ENCODE results near the gene FAM24A.

The FAM24A gene

GRCh38 chr10:122915700-122916099 lies 5.3 kb downstream of the FAM24A start:
- Histone ChIP-seq H3K9me3 (ENCODE audit: control insufficient read depth, low read length) (no peaks in the 10 kb centered on the region), H3K27ac (ENCODE audit: insufficient read depth, low read length, poor library complexity, severe bottlenecking) (no peak overlapping the region), H3K4me1 (ENCODE audit: control insufficient read depth, insufficient read depth, low read length, poor library complexity, severe bottlenecking) (no peaks in the 10 kb centered on the region), H3K36me3 (ENCODE audit: control insufficient read depth, insufficient read depth, low read length) (no peaks in the 10 kb centered on the region), H3K4me3 (ENCODE audit: insufficient read depth, low read depth, low read length, poor library complexity, severe bottlenecking) (no peak overlapping the region), H3K27me3 (replicated peaks; ENCODE audit: control insufficient read depth, insufficient read depth, low read length, poor library complexity, severe bottlenecking) (no peaks in the 10 kb centered on the region)
- no peak for DNase-seq

- no peaks in the 10 kb centered on the region for H3K9me3 ChIP-seq (ENCODE audit: control insufficient read depth, low read length)
- no peaks in the 10 kb centered on the region for H3K4me1 ChIP-seq (ENCODE audit: control insufficient read depth, insufficient read depth, low read length, poor library complexity, severe bottlenecking)
- H3K4me3 ChIP-seq (ENCODE audit: insufficient read depth, low read depth, low read length, poor library complexity, severe bottlenecking): no peak overlapping the region
- H3K36me3 ChIP-seq (ENCODE audit: control insufficient read depth, insufficient read depth, low read length): no peaks in the 10 kb centered on the region
- H3K27ac ChIP-seq (ENCODE audit: insufficient read depth, low read length, poor library complexity, severe bottlenecking): no peak overlapping the region
- H3K27me3 ChIP-seq (replicated peaks; ENCODE audit: control insufficient read depth, insufficient read depth, low read length, poor library complexity, severe bottlenecking): no peaks in the 10 kb centered on the region
- no peak for DNase-seq
Observed at GRCh38 chr10:122930140-122930539, 19.7 kb downstream of the FAM24A start.

GRCh38 chr10:122931088-122931906 lies 20.9 kb downstream of the FAM24A start:
- Histone ChIP-seq H3K9me3 (ENCODE audit: control insufficient read depth, low read length) (no peaks in the 10 kb centered on the region), H3K4me1 (ENCODE audit: control insufficient read depth, insufficient read depth, low read length, poor library complexity, severe bottlenecking) (no peaks in the 10 kb centered on the region), H3K36me3 (ENCODE audit: control insufficient read depth, insufficient read depth, low read length) (peaks cover 5% of the 10 kb centered on the region), H3K27ac (ENCODE audit: insufficient read depth, low read length, poor library complexity, severe bottlenecking) (no peak overlapping the region), H3K27me3 (replicated peaks; ENCODE audit: control insufficient read depth, insufficient read depth, low read length, poor library complexity, severe bottlenecking) (no peaks in the 10 kb centered on the region), H3K4me3 (ENCODE audit: insufficient read depth, low read depth, low read length, poor library complexity, severe bottlenecking) (no peak overlapping the region)
- no peak for DNase-seq

GRCh38 chr10:122939133-122939855 lies 28.9 kb downstream of the FAM24A start:
- peaks cover 14% of the 10 kb centered on the region for H3K36me3 ChIP-seq (ENCODE audit: control insufficient read depth, insufficient read depth, low read length)
- H3K27me3 ChIP-seq (replicated peaks; ENCODE audit: control insufficient read depth, insufficient read depth, low read length, poor library complexity, severe bottlenecking): no peaks in the 10 kb centered on the region
- DNase-seq: no peak
- no peaks in the 10 kb centered on the region for H3K4me1 ChIP-seq (ENCODE audit: control insufficient read depth, insufficient read depth, low read length, poor library complexity, severe bottlenecking)
- H3K27ac ChIP-seq (ENCODE audit: insufficient read depth, low read length, poor library complexity, severe bottlenecking): no peak overlapping the region
- H3K4me3 ChIP-seq (ENCODE audit: insufficient read depth, low read depth, low read length, poor library complexity, severe bottlenecking): no peak overlapping the region
- H3K9me3 ChIP-seq (ENCODE audit: control insufficient read depth, low read length): no peaks in the 10 kb centered on the region

GRCh38 chr10:122939856-122940543 lies 29.6 kb downstream of the FAM24A start:
- H3K27ac ChIP-seq (ENCODE audit: insufficient read depth, low read length, poor library complexity, severe bottlenecking): no peak overlapping the region

GRCh38 chr10:122949296-122949695 lies 38.9 kb downstream of the FAM24A start:
- Histone ChIP-seq H3K4me3 (ENCODE audit: insufficient read depth, low read depth, low read length, poor library complexity, severe bottlenecking) (no peak overlapping the region), H3K27ac (ENCODE audit: insufficient read depth, low read length, poor library complexity, severe bottlenecking) (no peak overlapping the region), H3K9me3 (ENCODE audit: control insufficient read depth, low read length) (no peaks in the 10 kb centered on the region), H3K4me1 (ENCODE audit: control insufficient read depth, insufficient read depth, low read length, poor library complexity, severe bottlenecking) (peaks cover 6% of the 10 kb centered on the region), H3K27me3 (replicated peaks; ENCODE audit: control insufficient read depth, insufficient read depth, low read length, poor library complexity, severe bottlenecking) (no peaks in the 10 kb centered on the region), H3K36me3 (ENCODE audit: control insufficient read depth, insufficient read depth, low read length) (peaks cover 6% of the 10 kb centered on the region)
- DNase-seq: no peak

More at GRCh38 chr10:122939856-122940543, 29.6 kb downstream of the FAM24A start:
- Histone ChIP-seq H3K4me3 (ENCODE audit: insufficient read depth, low read depth, low read length, poor library complexity, severe bottlenecking) (no peak overlapping the region), H3K36me3 (ENCODE audit: control insufficient read depth, insufficient read depth, low read length) (peaks cover 14% of the 10 kb centered on the region), H3K9me3 (ENCODE audit: control insufficient read depth, low read length) (no peaks in the 10 kb centered on the region), H3K27me3 (replicated peaks; ENCODE audit: control insufficient read depth, insufficient read depth, low read length, poor library complexity, severe bottlenecking) (no peaks in the 10 kb centered on the region), H3K4me1 (ENCODE audit: control insufficient read depth, insufficient read depth, low read length, poor library complexity, severe bottlenecking) (no peaks in the 10 kb centered on the region)
- no peak for DNase-seq

GRCh38 chr10:122953902-122954730 lies 43.7 kb downstream of the FAM24A start, which contains the start of gene C10orf88:
Gene C10orf88 (minus strand): TSS chr10:122954227. CDS start chr10:122954178, 49 bp downstream.
- no peaks in the 10 kb centered on the region for H3K36me3 ChIP-seq (ENCODE audit: control insufficient read depth, insufficient read depth, low read length)
- DNase-seq: peak; percentile 95 to 97 (median 97)
- H3K27me3 ChIP-seq (replicated peaks; ENCODE audit: control insufficient read depth, insufficient read depth, low read length, poor library complexity, severe bottlenecking): no peaks in the 10 kb centered on the region
- no peaks in the 10 kb centered on the region for H3K9me3 ChIP-seq (ENCODE audit: control insufficient read depth, low read length)
- H3K4me3 ChIP-seq (ENCODE audit: insufficient read depth, low read depth, low read length, poor library complexity, severe bottlenecking): peak within 1 kb of the TSS; percentile 83
- H3K27ac ChIP-seq (ENCODE audit: insufficient read depth, low read length, poor library complexity, severe bottlenecking): peak within 1 kb of the TSS; percentile 68
- H3K4me1 ChIP-seq (ENCODE audit: control insufficient read depth, insufficient read depth, low read length, poor library complexity, severe bottlenecking): peaks cover 9% of the 10 kb centered on the region

- H3K4me1 ChIP-seq (ENCODE audit: control insufficient read depth, insufficient read depth, low read length, poor library complexity, severe bottlenecking): peaks cover 9% of the 10 kb centered on the region
- peak overlapping the region; percentile 83 for H3K4me3 ChIP-seq (ENCODE audit: insufficient read depth, low read depth, low read length, poor library complexity, severe bottlenecking)
- H3K36me3 ChIP-seq (ENCODE audit: control insufficient read depth, insufficient read depth, low read length): no peaks in the 10 kb centered on the region
- no peaks in the 10 kb centered on the region for H3K27me3 ChIP-seq (replicated peaks; ENCODE audit: control insufficient read depth, insufficient read depth, low read length, poor library complexity, severe bottlenecking)
- H3K27ac ChIP-seq (ENCODE audit: insufficient read depth, low read length, poor library complexity, severe bottlenecking): no peak overlapping the region
- H3K9me3 ChIP-seq (ENCODE audit: control insufficient read depth, low read length): no peaks in the 10 kb centered on the region
- DNase-seq: no peak
Observed at GRCh38 chr10:122954731-122955050, 44.3 kb downstream of the FAM24A start.

GRCh38 chr10:122955892-122956291 lies 45.5 kb downstream of the FAM24A start:
- no peaks in the 10 kb centered on the region for H3K36me3 ChIP-seq (ENCODE audit: control insufficient read depth, insufficient read depth, low read length)
- no peak overlapping the region for H3K27ac ChIP-seq (ENCODE audit: insufficient read depth, low read length, poor library complexity, severe bottlenecking)
- H3K4me1 ChIP-seq (ENCODE audit: control insufficient read depth, insufficient read depth, low read length, poor library complexity, severe bottlenecking): peaks cover 9% of the 10 kb centered on the region
- no peak for DNase-seq
- no peak overlapping the region for H3K4me3 ChIP-seq (ENCODE audit: insufficient read depth, low read depth, low read length, poor library complexity, severe bottlenecking)
- no peaks in the 10 kb centered on the region for H3K9me3 ChIP-seq (ENCODE audit: control insufficient read depth, low read length)
- no peaks in the 10 kb centered on the region for H3K27me3 ChIP-seq (replicated peaks; ENCODE audit: control insufficient read depth, insufficient read depth, low read length, poor library complexity, severe bottlenecking)

All from effector memory CD4-positive, alpha-beta T cell (primary cell).